Left ventricle myocardium superior (tissue), 1 donor: ENCODE data around the gene NPAS1. TPM values are rescaled to one million over a fixed set of nuclear protein-coding genes. Genes with fewer than 3 reads are reported as not detected.

Experiments
- ATAC-seq: fragments of 200-7000 bp; cut with Tn5 transposase; one replicate; pipeline ENCODE4 v1.9.1; 2020; ENCODE audit warnings: mild to moderate bottlenecking, moderate library complexity
- DNase-seq: peaks from one replicate; pipeline ENCODE4 v3.0.0-alpha.2; 2020
- intact Hi-C: fragments of 100-400 bp; cut with micrococcal nuclease; formaldehyde crosslinking; loops from one replicate; pipeline ENCODE4 v1.11.0; 2022
- total RNA-seq: library from RNA; stranded (reverse); fragmentation: NEBNext Ultra II Directional; extraction: Animal tissue kit (Norgen Biotek cat#: 25700); gene quantifications from one replicate; pipeline ENCODE4 v1.2.1, GENCODE V29; 2021
- donor health status: DM: no; HTN: yes; CAD: no; lungs with severe emphysema.

Gene NPAS1
- total RNA-seq, 1 donor from 2014 or later, result 0.32 TPM

GRCh38 chr19:46988614-46989230, 30.9 kb upstream of the NPAS1 start:
- intact Hi-C loops, result no loop called here
- no peak for ATAC-seq

GRCh38 chr19:46990991-46991676, 28.5 kb upstream of the NPAS1 start:
- intact Hi-C loops, result loop anchor here (5.0 kb wide), 1 partner anchor 134 kb away; no protein-coding TSS in a partner anchor
- ATAC-seq, result peak; percentile 69
- peak; percentile 84 for DNase-seq

More at GRCh38 chr19:46988614-46989230, 30.9 kb upstream of the NPAS1 start:
- peak; percentile 40 for DNase-seq

- DNase-seq (peak; percentile 76), ATAC-seq (peak; percentile 47)
- intact Hi-C loops, result loop anchor here (5.0 kb wide), 1 partner anchor 136 kb away; no protein-coding TSS in a partner anchor
Measured at GRCh38 chr19:46992699-46993535, 26.7 kb upstream of the NPAS1 start.

GRCh38 chr19:46993622-46994021, 26.0 kb upstream of the NPAS1 start:
- intact Hi-C loops, result loop anchor here (5.0 kb wide), 1 partner anchor 136 kb away; no protein-coding TSS in a partner anchor
- ATAC-seq, result no peak

GRCh38 chr19:46994141-46994686, 25.4 kb upstream of the NPAS1 start:
- DNase-seq (peak; percentile 45), ATAC-seq (no peak)
- intact Hi-C loops, result loop anchor here (5.0 kb wide), 1 partner anchor 137 kb away; no protein-coding TSS in a partner anchor

More at GRCh38 chr19:46993622-46994021, 26.0 kb upstream of the NPAS1 start:
- DNase-seq, result peak; percentile 22

GRCh38 chr19:46995492-46995891, 24.1 kb upstream of the NPAS1 start:
- ATAC-seq (peak; percentile 38), DNase-seq (peak; percentile 48)
- intact Hi-C loops, result no loop called here

GRCh38 chr19:46998445-46999125, 21.1 kb upstream of the NPAS1 start:
- intact Hi-C loops, result no loop called here
- DNase-seq (no peak), ATAC-seq (no peak)

GRCh38 chr19:46999377-46999776, 20.3 kb upstream of the NPAS1 start:
- intact Hi-C loops, result no loop called here
- DNase-seq (no peak), ATAC-seq (no peak)

- intact Hi-C loops, result no loop called here
- DNase-seq (no peak), ATAC-seq (no peak)
Measured at GRCh38 chr19:46999878-47000277, 19.8 kb upstream of the NPAS1 start.

- intact Hi-C loops, result no loop called here
- DNase-seq (no peak), ATAC-seq (no peak)
Measured at GRCh38 chr19:47000373-47000772, 19.3 kb upstream of the NPAS1 start.

GRCh38 chr19:47001584-47001983, 18.1 kb upstream of the NPAS1 start:
- no peak for ATAC-seq
- intact Hi-C loops, result no loop called here
- no peak for DNase-seq

GRCh38 chr19:47002106-47002766, 17.4 kb upstream of the NPAS1 start:
- no peak for DNase-seq
- intact Hi-C loops, result no loop called here
- ATAC-seq, result peak; percentile 29

- intact Hi-C loops, result no loop called here
- ATAC-seq, result peak; percentile 62
- DNase-seq, result no peak
Measured at GRCh38 chr19:47002853-47003610, 16.6 kb upstream of the NPAS1 start.

- DNase-seq, result no peak
- ATAC-seq, result peak; percentile 38
- intact Hi-C loops, result no loop called here
Measured at GRCh38 chr19:47003611-47004465, 15.8 kb upstream of the NPAS1 start.

GRCh38 chr19:47005164-47005641, 14.4 kb upstream of the NPAS1 start:
- DNase-seq, result no peak
- ATAC-seq, result no peak
- intact Hi-C loops, result no loop called here

GRCh38 chr19:47005873-47006272, 13.8 kb upstream of the NPAS1 start:
- no peak for DNase-seq
- ATAC-seq, result no peak
- intact Hi-C loops, result no loop called here

- no peak for DNase-seq
- intact Hi-C loops, result no loop called here
- no peak for ATAC-seq
Measured at GRCh38 chr19:47006496-47006895, 13.1 kb upstream of the NPAS1 start.
